OCI-LY3 (cell line): ENCODE measurements around the gene TNRC18.

Experiments
- EZH2phosphoT487 ChIP-seq: fragments of 200-600 bp; shearing (Covaris generic); IDR thresholded peaks from 2 replicates; pipeline ENCODE4 v1.6.1; 2018; ENCODE audit warnings: antibody characterized with exemption, mixed run types, low read depth
- TF ChIP-seq, protein P1 (sequence below): fragments of 200-600, 300-600 bp; sonication (generic); IDR thresholded peaks from 2 replicates; pipeline ENCODE4 v1.5.1; 2014; ENCODE audit warnings: antibody characterized with exemption, low read length, low read depth

DNA sequence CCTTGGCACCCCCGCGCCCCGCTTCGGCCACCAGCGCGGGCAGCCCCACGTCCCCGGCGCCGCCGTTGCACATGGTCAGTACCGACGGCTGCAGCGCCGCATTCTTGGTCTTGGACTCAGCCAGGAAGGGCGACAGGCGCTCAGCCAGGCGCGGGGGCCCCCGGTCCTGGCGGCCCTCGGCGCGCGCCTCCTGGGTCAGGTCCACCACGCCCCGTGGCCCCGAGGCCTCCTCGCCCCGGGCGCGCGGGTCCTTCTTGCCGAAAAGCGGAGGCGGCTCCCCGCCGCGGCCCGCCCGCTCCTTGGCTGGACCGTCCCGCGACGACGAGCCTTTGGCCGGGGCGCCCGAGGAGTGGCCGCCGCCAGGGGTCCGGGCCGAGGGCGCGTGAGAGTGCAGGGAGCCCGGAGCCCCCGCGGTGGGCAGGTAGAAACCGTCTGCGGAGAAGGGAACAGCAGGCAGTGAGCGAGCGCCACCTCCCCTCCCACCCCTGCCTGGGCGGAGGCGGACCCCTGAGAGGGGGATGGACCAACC, 34.7 kb downstream of the TNRC18 start:
- TF ChIP-seq, protein P1, sequence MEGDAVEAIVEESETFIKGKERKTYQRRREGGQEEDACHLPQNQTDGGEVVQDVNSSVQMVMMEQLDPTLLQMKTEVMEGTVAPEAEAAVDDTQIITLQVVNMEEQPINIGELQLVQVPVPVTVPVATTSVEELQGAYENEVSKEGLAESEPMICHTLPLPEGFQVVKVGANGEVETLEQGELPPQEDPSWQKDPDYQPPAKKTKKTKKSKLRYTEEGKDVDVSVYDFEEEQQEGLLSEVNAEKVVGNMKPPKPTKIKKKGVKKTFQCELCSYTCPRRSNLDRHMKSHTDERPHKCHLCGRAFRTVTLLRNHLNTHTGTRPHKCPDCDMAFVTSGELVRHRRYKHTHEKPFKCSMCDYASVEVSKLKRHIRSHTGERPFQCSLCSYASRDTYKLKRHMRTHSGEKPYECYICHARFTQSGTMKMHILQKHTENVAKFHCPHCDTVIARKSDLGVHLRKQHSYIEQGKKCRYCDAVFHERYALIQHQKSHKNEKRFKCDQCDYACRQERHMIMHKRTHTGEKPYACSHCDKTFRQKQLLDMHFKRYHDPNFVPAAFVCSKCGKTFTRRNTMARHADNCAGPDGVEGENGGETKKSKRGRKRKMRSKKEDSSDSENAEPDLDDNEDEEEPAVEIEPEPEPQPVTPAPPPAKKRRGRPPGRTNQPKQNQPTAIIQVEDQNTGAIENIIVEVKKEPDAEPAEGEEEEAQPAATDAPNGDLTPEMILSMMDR, result no peak
- no peak for TF ChIP-seq EZH2phosphoT487
